Heart left ventricle (tissue), 13 donors: Measurements from ENCODE around the gene TBC1D1.

Source experiments
- POLR2A ChIP-seq, 2 donors: fragments of 450-650 bp; IDR thresholded peaks; one replicate each; pipeline ENCODE4 v1.6.1; 2017; ENCODE audit warnings: antibody characterized with exemption in 2 of 2, mild to moderate bottlenecking in 2 of 2, moderate library complexity in 2 of 2
- TF ChIP-seq, protein P1 (sequence below), 12 donors: fragments of 200-600 bp; sonication (generic) in 4 of 12; IDR thresholded peaks; one replicate each; pipeline versions ENCODE4 v1.5.0 to v1.8.0; 2018 to 2022; ENCODE audit warnings: antibody characterized with exemption in 12 of 12, mild to moderate bottlenecking in 5 of 12
- donor health status: ischemic (EF 13 %, LVEDD 7.1; RV severe dilation, severe dysfunction).
- donor health status: DM: no; HTN: yes; CAD: no.
- donor health status: DM: no; HTN: no; CAD: no.
- donor health status: ischemic (EF 25% LVEDD 6.9; RV normal size, moderate dysfunction).
- donor health status: ischemic (EF 25% LVEDD 5.7; RV mildly dilated, moderate dysfunction).
- donor health status: ischemic (EF 35%, LVEDD 5.7; RV mildly dilated, moderate dysfunction).
- donor health status: nonischemic (EF 11% LVEDD 7.7; RV severe dilation, severe dysfunction).
- donor health status: DM: yes; HTN: yes; CAD: no.
- donor health status: PGD.
- donor health status: ischemic (EF 29% LVEDD 5.4; RV normal size, mild dysfunction).
- donor health status: nonischemic (EF 23%, LVEDD 6.1; RV moderate dilation, normal function).

DNA sequence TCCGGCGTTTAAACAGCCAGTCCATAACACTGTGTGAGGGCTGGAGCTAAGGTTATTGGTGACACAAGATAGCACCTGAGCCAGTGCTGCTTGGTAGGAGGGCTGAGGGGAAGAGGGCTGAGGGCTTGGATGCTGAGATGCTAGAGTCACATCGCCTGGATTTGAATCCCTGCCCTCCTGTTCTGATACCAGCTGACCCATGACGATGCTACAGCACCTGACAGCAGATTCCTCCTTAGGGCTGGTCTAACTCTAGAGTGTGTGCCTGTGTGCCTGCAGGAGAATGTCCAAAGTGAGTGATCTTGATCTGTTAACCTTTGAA, 171.9 kb downstream of the TBC1D1 start:
- no peak for TF ChIP-seq POLR2A (IDR thresholded peaks at IDR 0.05)
- TF ChIP-seq, protein P1, sequence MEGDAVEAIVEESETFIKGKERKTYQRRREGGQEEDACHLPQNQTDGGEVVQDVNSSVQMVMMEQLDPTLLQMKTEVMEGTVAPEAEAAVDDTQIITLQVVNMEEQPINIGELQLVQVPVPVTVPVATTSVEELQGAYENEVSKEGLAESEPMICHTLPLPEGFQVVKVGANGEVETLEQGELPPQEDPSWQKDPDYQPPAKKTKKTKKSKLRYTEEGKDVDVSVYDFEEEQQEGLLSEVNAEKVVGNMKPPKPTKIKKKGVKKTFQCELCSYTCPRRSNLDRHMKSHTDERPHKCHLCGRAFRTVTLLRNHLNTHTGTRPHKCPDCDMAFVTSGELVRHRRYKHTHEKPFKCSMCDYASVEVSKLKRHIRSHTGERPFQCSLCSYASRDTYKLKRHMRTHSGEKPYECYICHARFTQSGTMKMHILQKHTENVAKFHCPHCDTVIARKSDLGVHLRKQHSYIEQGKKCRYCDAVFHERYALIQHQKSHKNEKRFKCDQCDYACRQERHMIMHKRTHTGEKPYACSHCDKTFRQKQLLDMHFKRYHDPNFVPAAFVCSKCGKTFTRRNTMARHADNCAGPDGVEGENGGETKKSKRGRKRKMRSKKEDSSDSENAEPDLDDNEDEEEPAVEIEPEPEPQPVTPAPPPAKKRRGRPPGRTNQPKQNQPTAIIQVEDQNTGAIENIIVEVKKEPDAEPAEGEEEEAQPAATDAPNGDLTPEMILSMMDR (IDR thresholded peaks at IDR 0.05), result no peak
